ENCODE data around the gene RPL29. TPM values are rescaled to one million over a fixed set of nuclear protein-coding genes. Genes with fewer than 3 reads are reported as not detected.

The RPL29 gene
- total and polyA plus RNA-seq, 7 donors, result 1,247 to 2,993 (median 2,094) TPM

GRCh38 chr3:51999846-52000245 is 4.2 kb upstream of the RPL29 start:
- H3K27me3 ChIP-seq, result peaks cover 0 to 12% (median 0%) of the 10 kb centered on the region in 3 donors
- intact Hi-C loops (cut with DNase I), result loop anchor here (2.0 to 5.0 kb wide), 3 partner anchors 57 to 337 kb away; partner anchors contain the start of genes DUSP7 and GLYCTK
- no peaks in the 10 kb centered on the region for H3K9me3 ChIP-seq
- no peak for DNase-seq
- H3K4me3 ChIP-seq, result no peak overlapping the region
- H3K4me1 ChIP-seq, result peaks cover 0 to 11% (median 6%) of the 10 kb centered on the region in 4 donors
- WGBS, 2 donors, result 89 to 90% methylated on average over 2 of the region's 2 CpGs
- TF ChIP-seq EP300 (IDR thresholded peaks at IDR 0.05), result no peak
- no peak for TF ChIP-seq CTCF (IDR thresholded peaks at IDR 0.05)
- no peak for TF ChIP-seq POLR2A (IDR thresholded peaks at IDR 0.05)
- TF ChIP-seq POLR2AphosphoS5 (IDR thresholded peaks at IDR 0.05), result no peak
- peaks cover 0 to 1% (median under 1%) of the 10 kb centered on the region in 4 donors for H3K36me3 ChIP-seq
- no peak overlapping the region for H3K27ac ChIP-seq

- H3K9me3 ChIP-seq, result no peaks in the 10 kb centered on the region
- intact Hi-C loops (cut with DNase I), result loop anchor here (5.0 kb wide), 1 partner anchor 289 kb away; the partner anchor contains the start of gene GLYCTK
- WGBS, 2 donors, result 82 to 85% methylated on average over 7 of the region's 7 CpGs
- TF ChIP-seq POLR2AphosphoS5 (IDR thresholded peaks at IDR 0.05), result no peak
- no peak for TF ChIP-seq EP300 (IDR thresholded peaks at IDR 0.05)
- TF ChIP-seq CTCF (IDR thresholded peaks at IDR 0.05), result no peak
- TF ChIP-seq POLR2A (IDR thresholded peaks at IDR 0.05), result no peak
- H3K27me3 ChIP-seq, result peaks cover 0 to 12% (median 0%) of the 10 kb centered on the region in 3 donors
- DNase-seq, result no peak
- peaks cover 0 to 22% (median 16%) of the 10 kb centered on the region in 4 donors for H3K4me1 ChIP-seq
- H3K36me3 ChIP-seq, result peaks cover 9 to 12% (median 10%) of the 10 kb centered on the region in 4 donors
- no peak overlapping the region for H3K4me3 ChIP-seq
- no peak overlapping the region for H3K27ac ChIP-seq
Measured at GRCh38 chr3:51998774-51999173, 3.1 kb upstream of the RPL29 start.

- intact Hi-C loops (cut with DNase I), result loop anchor here (5.0 kb wide), 1 partner anchor 289 kb away; the partner anchor contains the start of gene GLYCTK
- no peak overlapping the region for H3K4me3 ChIP-seq
- H3K36me3 ChIP-seq, result peaks cover 15 to 19% (median 16%) of the 10 kb centered on the region in 4 donors
- H3K27me3 ChIP-seq, result peaks cover 0 to 12% (median 0%) of the 10 kb centered on the region in 3 donors
- H3K4me1 ChIP-seq, result peaks cover 0 to 26% (median 17%) of the 10 kb centered on the region in 4 donors
- WGBS, 2 donors, result 47 to 71% methylated on average over 7 of the region's 7 CpGs
- TF ChIP-seq EP300 (IDR thresholded peaks at IDR 0.05) (no peak), POLR2AphosphoS5 (IDR thresholded peaks at IDR 0.05) (no peak), POLR2A (IDR thresholded peaks at IDR 0.05) (no peak), CTCF (IDR thresholded peaks at IDR 0.05) (no peak)
- H3K27ac ChIP-seq, result no peak overlapping the region
- DNase-seq, result no peak
- no peaks in the 10 kb centered on the region for H3K9me3 ChIP-seq
Measured at GRCh38 chr3:51997935-51998596, 2.4 kb upstream of the RPL29 start.

GRCh38 chr3:51997172-51997571 is 1.5 kb upstream of the RPL29 start:
- no peak for TF ChIP-seq CTCF (IDR thresholded peaks at IDR 0.05)
- TF ChIP-seq EP300 (IDR thresholded peaks at IDR 0.05), result no peak
- TF ChIP-seq POLR2AphosphoS5 (IDR thresholded peaks at IDR 0.05), result no peak
- TF ChIP-seq POLR2A (IDR thresholded peaks at IDR 0.05), result no peak
- DNase-seq, result no peak
- WGBS, 2 donors, result 64 to 71% methylated on average over 2 of the region's 2 CpGs
- Histone ChIP-seq H3K27ac (no peak overlapping the region), H3K27me3 (peaks cover 0 to 12% (median 0%) of the 10 kb centered on the region in 3 donors), H3K9me3 (no peaks in the 10 kb centered on the region), H3K4me1 (peaks cover 0 to 26% (median 18%) of the 10 kb centered on the region in 4 donors), H3K4me3 (no peak overlapping the region), H3K36me3 (peaks cover 20 to 28% (median 22%) of the 10 kb centered on the region in 4 donors)
- intact Hi-C loops (cut with DNase I), result loop anchor here (5.0 kb wide), 1 partner anchor 290 kb away; the partner anchor contains the start of gene GLYCTK

All from sigmoid colon (tissue), 7 donors.